22Rv1 (cell line): ENCODE measurements around the gene GJB4.

Experiments used
- H3K27ac ChIP-seq: fragments of 450-650 bp; 2 replicates; pipeline ENCODE4 v1.5.1; 2017
- ZFX ChIP-seq: fragments of 450-650 bp; IDR thresholded peaks from 2 replicates; pipeline ENCODE4 v1.6.1; 2017; ENCODE audit warnings: antibody characterized with exemption, borderline replicate concordance
- TF ChIP-seq, protein P1 (sequence below): fragments of 450-650 bp; IDR thresholded peaks from 2 replicates; pipeline ENCODE4 v1.5.1; 2017; ENCODE audit warnings: mild to moderate bottlenecking

Gene GJB4

DNA sequence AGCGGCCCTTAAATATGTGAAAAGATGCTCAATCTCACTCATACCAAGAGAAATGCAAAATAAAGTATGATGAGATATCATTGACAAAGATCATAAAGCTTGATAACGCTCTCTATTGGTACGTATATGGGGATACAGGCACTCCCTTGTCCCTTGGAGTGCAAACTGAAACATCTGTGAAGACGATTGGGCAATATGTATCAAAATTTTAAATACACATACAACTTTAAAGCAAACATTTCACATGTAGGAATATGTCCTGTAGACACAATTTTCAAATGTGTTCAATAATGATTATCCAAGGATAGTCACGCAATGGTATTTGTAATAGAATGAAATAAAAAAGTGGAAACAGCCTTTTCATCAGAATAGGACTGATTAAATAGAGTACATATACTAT lies 19.5 kb downstream of the GJB4 start:
- no peak overlapping the region for H3K27ac ChIP-seq
- TF ChIP-seq, protein P1, sequence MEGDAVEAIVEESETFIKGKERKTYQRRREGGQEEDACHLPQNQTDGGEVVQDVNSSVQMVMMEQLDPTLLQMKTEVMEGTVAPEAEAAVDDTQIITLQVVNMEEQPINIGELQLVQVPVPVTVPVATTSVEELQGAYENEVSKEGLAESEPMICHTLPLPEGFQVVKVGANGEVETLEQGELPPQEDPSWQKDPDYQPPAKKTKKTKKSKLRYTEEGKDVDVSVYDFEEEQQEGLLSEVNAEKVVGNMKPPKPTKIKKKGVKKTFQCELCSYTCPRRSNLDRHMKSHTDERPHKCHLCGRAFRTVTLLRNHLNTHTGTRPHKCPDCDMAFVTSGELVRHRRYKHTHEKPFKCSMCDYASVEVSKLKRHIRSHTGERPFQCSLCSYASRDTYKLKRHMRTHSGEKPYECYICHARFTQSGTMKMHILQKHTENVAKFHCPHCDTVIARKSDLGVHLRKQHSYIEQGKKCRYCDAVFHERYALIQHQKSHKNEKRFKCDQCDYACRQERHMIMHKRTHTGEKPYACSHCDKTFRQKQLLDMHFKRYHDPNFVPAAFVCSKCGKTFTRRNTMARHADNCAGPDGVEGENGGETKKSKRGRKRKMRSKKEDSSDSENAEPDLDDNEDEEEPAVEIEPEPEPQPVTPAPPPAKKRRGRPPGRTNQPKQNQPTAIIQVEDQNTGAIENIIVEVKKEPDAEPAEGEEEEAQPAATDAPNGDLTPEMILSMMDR = no peak
- no peak for TF ChIP-seq ZFX

DNA sequence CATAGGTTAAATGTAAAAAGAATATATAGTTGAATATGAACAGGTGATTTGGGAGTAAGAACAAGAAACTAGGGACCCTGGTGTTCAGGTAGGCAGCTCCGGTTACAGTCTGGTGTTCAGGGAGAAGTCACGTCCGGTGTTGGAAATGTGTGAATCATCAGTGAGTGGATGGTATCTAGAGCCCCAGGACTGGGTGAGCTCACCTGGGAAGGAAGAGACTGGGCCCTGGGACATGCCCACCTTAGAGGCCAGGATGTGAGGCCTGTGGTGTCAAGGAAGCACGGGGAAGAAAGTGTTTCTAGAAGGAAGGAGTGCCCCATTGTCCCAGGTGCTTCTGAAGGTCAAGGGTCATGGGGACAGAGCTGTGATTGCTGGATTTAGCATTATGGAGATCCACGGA lies 20.0 kb downstream of the GJB4 start:
- TF ChIP-seq, protein P1 = no peak
- TF ChIP-seq ZFX = no peak
- no peak overlapping the region for H3K27ac ChIP-seq

DNA sequence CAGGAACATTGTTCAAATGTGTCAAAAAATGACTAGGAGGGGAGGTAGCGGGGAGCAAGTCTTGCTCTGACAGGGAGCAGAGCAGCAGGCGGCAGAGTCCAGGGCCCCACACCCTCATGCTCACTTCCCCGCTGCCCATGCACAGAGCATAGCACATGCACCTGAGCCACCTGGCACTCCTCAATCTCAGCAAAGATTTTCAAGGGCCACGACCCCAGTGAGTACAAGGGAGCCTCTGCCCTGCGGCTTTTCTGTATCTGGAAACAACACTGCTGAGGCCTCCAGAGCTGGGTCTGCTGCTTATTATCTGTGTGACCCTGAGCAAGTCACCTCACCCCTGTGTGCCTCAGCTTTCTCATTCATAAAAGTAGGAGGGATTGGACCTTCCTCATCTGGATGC lies 20.4 kb downstream of the GJB4 start:
- H3K27ac ChIP-seq = no peak overlapping the region
- no peak for TF ChIP-seq ZFX
- TF ChIP-seq, protein P1 = no peak

DNA sequence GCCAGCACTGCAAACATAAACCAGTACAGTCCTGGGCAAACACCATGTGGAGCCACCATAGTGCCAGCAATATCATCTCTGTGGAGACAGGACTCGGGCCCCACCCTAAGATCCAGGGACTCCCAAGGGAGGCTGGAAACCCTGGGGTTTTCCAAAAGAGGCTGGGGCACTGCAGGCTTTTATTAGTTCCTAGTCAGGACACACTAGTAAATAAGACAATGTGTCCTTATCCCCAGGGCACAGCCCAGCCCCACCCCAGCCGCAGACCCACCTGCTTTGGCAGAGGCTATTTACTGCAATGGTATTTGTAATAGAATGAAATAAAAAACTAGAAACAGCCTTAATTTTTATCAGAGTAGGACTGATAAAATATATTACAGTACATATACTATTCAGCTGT lies 21.0 kb downstream of the GJB4 start:
- no peak overlapping the region for H3K27ac ChIP-seq

DNA sequence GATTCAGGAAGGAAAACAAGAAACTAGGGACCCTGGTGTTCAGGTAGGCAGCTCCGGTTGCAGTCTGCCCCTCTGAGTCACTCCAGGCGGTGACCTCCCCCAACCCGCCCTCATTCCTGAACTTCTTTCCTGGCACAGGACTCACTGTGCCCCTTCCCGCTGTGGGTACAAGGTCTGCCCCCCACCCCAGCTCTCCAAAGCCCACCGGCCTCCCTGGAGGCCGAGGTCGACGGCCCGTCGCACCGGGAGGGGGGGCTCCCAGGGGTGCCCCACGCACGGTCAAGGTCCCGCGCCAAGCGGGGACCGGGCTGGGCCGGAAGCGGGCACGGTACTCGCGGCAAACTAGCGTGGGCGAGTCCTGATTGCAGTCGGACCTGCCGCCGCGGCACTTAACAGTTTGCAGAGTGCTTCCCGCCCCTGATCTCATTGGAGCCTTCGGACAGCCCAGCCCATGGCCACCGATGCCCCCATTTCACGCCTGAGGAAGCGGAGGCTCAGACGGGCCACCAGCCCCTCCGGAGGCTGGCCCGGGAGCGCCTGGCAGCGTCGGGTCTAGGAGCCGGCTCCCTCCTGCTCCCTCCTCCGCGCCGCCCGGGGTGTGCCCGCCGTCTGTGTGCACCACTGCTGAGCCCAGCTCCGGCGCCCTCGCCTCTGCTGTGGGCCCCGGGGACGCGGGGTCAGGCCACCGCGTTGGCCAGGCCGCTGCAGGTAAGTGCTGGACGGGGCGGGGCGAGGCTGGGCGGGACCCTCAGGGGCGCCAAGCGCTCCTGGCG lies 21.7 kb downstream of the GJB4 start, which contains the start of gene GJB3:
Gene GJB3, plus strand, starts transcription at position 144 of the 773 bp plus-strand sequence. CDS start 3,549 bp downstream, outside the sequence.
- H3K27ac ChIP-seq = no peak within 1 kb of the TSS
- TF ChIP-seq, protein P1 = no peak; the same call in 1 of the 2 replicates
- TF ChIP-seq ZFX = no peak

More for the DNA sequence above, 21.0 kb downstream of the GJB4 start:
- no peak for TF ChIP-seq ZFX
- TF ChIP-seq, protein P1 = no peak

DNA sequence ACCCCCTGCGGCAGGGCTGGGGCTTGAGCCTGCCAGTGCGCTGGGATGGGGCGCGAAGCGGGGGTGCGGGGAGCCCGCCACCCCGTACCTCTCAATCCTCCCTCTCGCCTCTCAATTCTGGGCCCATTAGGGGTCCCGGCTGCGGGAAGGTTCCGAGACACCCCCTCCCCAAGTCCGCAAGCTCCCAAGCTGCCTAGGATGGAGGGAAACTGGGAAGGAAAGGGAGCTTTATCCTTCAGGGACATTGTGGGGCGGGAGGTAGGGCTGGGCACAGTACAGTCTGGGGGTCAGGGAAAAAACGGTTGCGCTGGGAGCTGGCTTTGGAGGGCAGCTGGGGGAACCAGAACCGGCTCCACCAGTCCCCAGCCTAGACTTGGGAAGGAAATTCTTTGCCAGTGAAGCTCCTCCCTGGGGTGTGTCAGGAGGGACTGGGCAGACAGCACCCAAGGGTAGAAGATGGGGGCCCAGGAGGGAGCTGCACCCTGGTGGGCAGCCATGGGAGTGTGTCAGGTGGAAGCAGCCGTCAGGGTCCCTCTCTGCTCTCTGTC lies 22.4 kb downstream of the GJB4 start:
- TF ChIP-seq, protein P1 = no peak
- TF ChIP-seq ZFX = no peak
- no peak overlapping the region for H3K27ac ChIP-seq

DNA sequence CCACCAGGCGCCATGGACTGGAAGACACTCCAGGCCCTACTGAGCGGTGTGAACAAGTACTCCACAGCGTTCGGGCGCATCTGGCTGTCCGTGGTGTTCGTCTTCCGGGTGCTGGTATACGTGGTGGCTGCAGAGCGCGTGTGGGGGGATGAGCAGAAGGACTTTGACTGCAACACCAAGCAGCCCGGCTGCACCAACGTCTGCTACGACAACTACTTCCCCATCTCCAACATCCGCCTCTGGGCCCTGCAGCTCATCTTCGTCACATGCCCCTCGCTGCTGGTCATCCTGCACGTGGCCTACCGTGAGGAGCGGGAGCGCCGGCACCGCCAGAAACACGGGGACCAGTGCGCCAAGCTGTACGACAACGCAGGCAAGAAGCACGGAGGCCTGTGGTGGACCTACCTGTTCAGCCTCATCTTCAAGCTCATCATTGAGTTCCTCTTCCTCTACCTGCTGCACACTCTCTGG lies 25.2 kb downstream of the GJB4 start:
- H3K27ac ChIP-seq = no peak overlapping the region
- TF ChIP-seq, protein P1 = no peak
- TF ChIP-seq ZFX = no peak
